Measurements from ENCODE around the gene CETP. TPM values are rescaled to one million over a fixed set of nuclear protein-coding genes. Genes with fewer than 3 reads are reported as not detected.

The CETP gene
- total and polyA plus RNA-seq, 2 of the 13 experiments (the other 11 are each of a cell fraction or from before 2014, with no cell fraction given) = 0.31 to 9.8 TPM

GRCh38 chr16:56965149-56966092 lies 3.7 kb downstream of the CETP start:
- Histone ChIP-seq H3K27me3 (ENCODE audit: control insufficient read depth in 1 of 2, insufficient read depth in 2 of 2, low read length in 2 of 2) (peaks cover 2 to 11% of the 10 kb centered on the region in 2 experiments; a peak in 2 of 5 replicates), H3K79me2 (ENCODE audit: insufficient read depth, low read length) (no peaks in the 10 kb centered on the region), H3K4me3 (replicated peaks in 1 of 3; ENCODE audit: insufficient read depth in 1 of 3, low read depth in 2 of 3, low read length in 3 of 3) (no peak overlapping the region), H4K20me1 (ENCODE audit: insufficient read depth, low read length) (no peaks in the 10 kb centered on the region), H3K4me2 (ENCODE audit: low read depth, low read length) (no peak overlapping the region), H3K9me3 (ENCODE audit: low read length) (no peaks in the 10 kb centered on the region), H2AFZ (ENCODE audit: low read length) (no peak overlapping the region), H3K27ac (ENCODE audit: extremely low read length, insufficient read depth, low read length) (peak overlapping the region; percentile 48), H3K4me1 (ENCODE audit: insufficient read depth, low read length) (peaks cover 74% of the 10 kb centered on the region), H3K9ac (ENCODE audit: insufficient read depth, low read depth, low read length) (no peak overlapping the region), H3K36me3 (replicated peaks in 1 of 2; ENCODE audit: control insufficient read depth in 1 of 2, insufficient read depth in 2 of 2, low read length in 2 of 2) (no peaks in the 10 kb centered on the region)
- no peak for FAIRE-seq
- ChIA-PET CTCF (ENCODE audit: low intra/inter-chr PET ratio, low total read pairs) (interaction anchor here (0.8 to 2.7 kb wide), 5 partner anchors 14 to 202 kb away, joined by 3 to 38 read pairs (median 4); partner anchors contain the start of gene NLRC5), POLR2A (interaction anchor here (1.0 to 2.8 kb wide), 2 partner anchors 24 to 99 kb away, joined by 3 to 12 read pairs; partner anchors contain the start of gene NLRC5)
- no peak for DNase-seq (ENCODE audit: low spot score)
- no TSS peak for BruUV-seq (replicated peaks)
- intact Hi-C loops (cut with micrococcal nuclease; ENCODE audit: unreplicated experiment) (loop anchor here (2.0 kb wide), 1 partner anchor 21 kb away; no protein-coding TSS in a partner anchor), in situ Hi-C loops (cut with HindIII; ENCODE audit: extremely low pct_ligation_motif_present, low pct_unique_long_range_greater_than_20kb) (no loop called here)
- ATAC-seq = peak; percentile 4; the same call in 2 of the 3 replicates
- 63% methylated on average over 12 of the region's 12 CpGs for WGBS (ENCODE audit: low lambda C conversion rate)
- TF ChIP-seq ZNF296 (CRISPR knock-in tag; conservative IDR thresholded peaks at IDR 0.05) (no peak), ATRX (CRISPR knock-in tag; IDR thresholded peaks at IDR 0.05; ENCODE audit: borderline replicate concordance) (no peak), ZNF292 (CRISPR knock-in tag; IDR thresholded peaks at IDR 0.05; ENCODE audit: borderline replicate concordance, low read depth) (no peak; the same call in 1 of the 2 replicates), SP140L (CRISPR knock-in tag; IDR thresholded peaks at IDR 0.05; ENCODE audit: borderline replicate concordance) (no peak), ZNF251 (CRISPR knock-in tag; IDR thresholded peaks at IDR 0.05) (no peak), STAT5B (CRISPR knock-in tag; IDR thresholded peaks at IDR 0.05) (no peak), NFKB2 (CRISPR knock-in tag; IDR thresholded peaks at IDR 0.05; ENCODE audit: borderline replicate concordance) (0 out of 2 replicates have a peak, but pooled peaks have one; percentile 26), ZNF350 (CRISPR knock-in tag; IDR thresholded peaks at IDR 0.05; ENCODE audit: borderline replicate concordance, low read depth) (no peak), ZNF816 (CRISPR knock-in tag; IDR thresholded peaks at IDR 0.05; ENCODE audit: borderline replicate concordance) (no peak), ZNF598 (CRISPR knock-in tag; IDR thresholded peaks at IDR 0.05; ENCODE audit: borderline replicate concordance) (no peak), ZNF563 (CRISPR knock-in tag; IDR thresholded peaks at IDR 0.05) (0 out of 2 replicates have a peak, but pooled peaks have one; percentile 1), KAT8 (CRISPR knock-in tag; IDR thresholded peaks at IDR 0.05) (no peak), ISL2 (CRISPR knock-in tag; IDR thresholded peaks at IDR 0.05) (0 out of 2 replicates have a peak, but pooled peaks have one; percentile 5), BATF2 (CRISPR knock-in tag; IDR thresholded peaks at IDR 0.05) (no peak), ZNF841 (CRISPR knock-in tag; IDR thresholded peaks at IDR 0.05; ENCODE audit: borderline replicate concordance) (no peak), PRMT3 (CRISPR knock-in tag; IDR thresholded peaks at IDR 0.05; ENCODE audit: borderline replicate concordance, low read depth) (no peak), ASH2L (IDR thresholded peaks at IDR 0.05; ENCODE audit: insufficient read length, low read depth, low read length) (peak; percentile 5), BCL3 (CRISPR knock-in tag; IDR thresholded peaks at IDR 0.05) (no peak), HOXA7 (CRISPR knock-in tag; IDR thresholded peaks at IDR 0.05) (no peak), PBX3 (CRISPR knock-in tag; IDR thresholded peaks at IDR 0.05; ENCODE audit: borderline replicate concordance) (no peak)
